Sciatic nerve (tissue), 2 donors: ENCODE measurements around the gene FBH1. TPM values are rescaled to one million over a fixed set of nuclear protein-coding genes. Genes with fewer than 3 reads are reported as not detected.
A peak's percentile ranks its signal among the peaks of the same experiment; 100 is the strongest.

Source experiments
- ATAC-seq: fragments of 200-7000 bp; cut with Tn5 transposase; one replicate; pipeline ENCODE4 v1.9.1; 2020; ENCODE audit warnings: mild to moderate bottlenecking, moderate library complexity
- DNase-seq: peaks from one replicate; pipeline ENCODE4 v3.0.0-alpha.2; 2020; ENCODE audit warnings: low spot score
- intact Hi-C: fragments of 100-400 bp; cut with DNase I; formaldehyde crosslinking; loops from one replicate; pipeline ENCODE4 v1.14.2; 2022
- total RNA-seq: library from RNA; stranded (reverse); fragmentation: NEBNext Ultra II Directional; extraction: Animal tissue kit (Norgen Biotek cat#: 25700); gene quantifications from one replicate; pipeline ENCODE4 v1.2.1, GENCODE V29; 2021
- donor health status: DM: no; HTN: no; CAD: no.
- donor health status: DM: no; HTN: no; CAD: no.

FBH1 gene
- total RNA-seq, 1 donor from 2014 or later = 85.3 TPM

- DNase-seq = peak; percentile 35
- no peak for ATAC-seq
- intact Hi-C loops = no loop called here
Measured at GRCh38 chr10:5963071-5963470, 73.0 kb downstream of the FBH1 start.

DNA sequence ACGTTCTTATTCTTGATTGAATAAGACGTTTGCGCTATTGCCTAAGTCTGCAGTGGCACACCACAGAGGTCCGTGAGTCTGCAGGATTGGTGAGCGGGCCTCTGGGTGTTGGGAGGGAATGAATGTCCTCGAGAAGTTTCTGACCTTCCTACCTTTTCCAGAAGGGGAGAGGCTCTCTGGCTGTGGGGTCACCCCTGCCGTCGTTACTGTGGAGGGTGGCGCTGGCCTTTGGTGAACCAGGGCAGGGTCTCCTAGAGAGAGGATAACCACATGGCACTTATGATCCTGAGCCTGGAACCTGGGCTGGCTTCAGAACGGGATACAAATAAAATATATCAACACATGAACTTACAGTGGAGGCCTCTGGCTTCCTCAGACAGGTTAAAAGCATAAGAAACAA, 73.5 kb downstream of the FBH1 start:
- peak; percentile 44 for DNase-seq
- no peak for ATAC-seq
- intact Hi-C loops = no loop called here

DNA sequence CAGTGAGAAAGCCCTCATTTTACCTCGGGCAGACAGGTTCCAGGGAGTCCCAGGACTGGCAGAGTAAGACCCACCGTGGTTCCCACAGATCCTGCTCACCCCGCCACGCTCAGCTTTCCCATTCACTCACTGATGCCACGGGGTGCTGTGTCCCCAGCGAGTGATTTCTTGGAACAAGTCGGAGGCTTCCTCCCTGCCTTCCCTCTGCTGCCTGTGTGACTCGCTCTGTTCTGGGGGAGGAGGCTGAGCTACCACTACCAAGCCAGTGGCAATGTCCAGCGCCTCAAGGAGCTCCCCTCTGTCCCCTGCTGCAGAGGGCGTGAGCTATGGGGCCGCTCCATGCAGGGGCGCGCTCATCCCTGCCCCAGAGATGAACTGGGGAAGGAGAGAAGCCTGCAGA, 74.7 kb downstream of the FBH1 start:
- DNase-seq = peak; percentile 37
- intact Hi-C loops = no loop called here
- ATAC-seq = no peak

- intact Hi-C loops = no loop called here
- DNase-seq (peak; percentile 33), ATAC-seq (no peak)
Measured at GRCh38 chr10:5965266-5965665, 75.2 kb downstream of the FBH1 start.

DNA sequence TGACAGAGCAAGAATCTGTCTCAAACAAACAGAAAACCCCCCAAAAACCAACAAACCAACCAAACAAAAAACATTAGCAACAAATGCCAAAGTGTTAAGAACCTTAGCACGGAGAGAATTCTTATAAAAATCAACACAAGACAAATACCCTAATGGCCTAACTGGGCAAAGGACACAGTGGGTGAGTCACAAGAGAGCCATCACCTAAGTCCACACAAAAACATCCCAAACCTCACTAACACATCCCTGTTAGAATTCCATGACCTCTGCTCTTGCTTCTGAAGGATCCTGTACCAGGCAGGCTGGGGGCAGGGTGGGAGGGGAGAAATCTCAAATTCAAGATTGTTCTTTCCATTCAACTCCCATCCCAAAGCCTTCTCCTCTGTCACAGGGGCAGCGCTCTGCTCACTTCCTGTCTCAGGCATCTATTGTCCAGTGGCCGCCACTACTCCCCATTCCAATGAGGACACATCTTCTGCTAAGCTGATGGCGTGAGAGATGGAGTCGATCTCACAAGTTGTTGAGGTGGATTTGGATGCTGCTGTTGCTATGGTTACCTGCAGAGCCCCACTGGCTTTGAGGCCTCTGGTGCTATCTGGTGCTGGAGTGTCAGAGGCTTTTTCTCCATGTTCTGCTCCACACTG, 78.1 kb downstream of the FBH1 start:
- peak; percentile 23 for DNase-seq
- no peak for ATAC-seq
- intact Hi-C loops = no loop called here

- intact Hi-C loops = no loop called here
- DNase-seq (peak; percentile 40), ATAC-seq (no peak)
Measured at GRCh38 chr10:5968681-5969453, 78.8 kb downstream of the FBH1 start.

DNA sequence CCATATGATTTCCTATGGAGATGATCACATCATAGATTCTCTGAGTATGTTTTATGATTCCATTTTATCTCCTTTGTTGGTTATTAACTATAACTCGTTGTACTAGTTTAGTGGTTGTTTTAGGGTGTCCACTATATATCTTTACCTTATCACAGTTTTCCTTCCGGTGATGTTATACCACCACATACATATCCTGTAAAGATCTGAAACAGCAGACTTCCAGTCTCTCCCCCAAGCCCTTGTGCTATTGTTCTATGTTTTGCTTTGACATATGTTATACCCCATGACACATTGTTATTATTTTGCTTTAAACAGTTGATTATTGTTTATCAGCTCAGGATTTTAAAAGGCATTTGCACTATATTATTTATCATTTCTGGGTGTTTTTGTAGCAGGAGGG, 80.0 kb downstream of the FBH1 start:
- intact Hi-C loops = no loop called here
- ATAC-seq = no peak
- DNase-seq = no peak

DNA sequence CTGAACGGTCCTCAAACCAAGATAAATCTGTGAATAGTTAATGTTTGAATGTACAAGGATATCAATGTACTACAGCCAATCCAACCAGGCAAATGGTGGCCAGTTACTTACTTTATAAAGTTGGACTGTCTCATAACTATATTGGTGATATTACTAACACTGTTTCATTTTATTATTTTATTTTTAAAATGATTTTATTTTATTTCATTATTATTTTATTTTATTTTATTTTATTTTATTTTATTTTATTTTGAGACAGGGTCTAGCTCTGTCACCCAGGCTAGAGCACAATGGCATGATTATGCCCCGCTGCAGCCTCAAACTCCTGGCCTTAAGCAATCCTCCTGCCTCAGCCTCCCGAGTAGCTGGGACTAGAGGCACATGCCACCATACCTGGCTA, 80.5 kb downstream of the FBH1 start:
- DNase-seq (no peak), ATAC-seq (no peak)
- intact Hi-C loops = no loop called here

GRCh38 chr10:5971315-5971832, 81.3 kb downstream of the FBH1 start:
- ATAC-seq = no peak
- DNase-seq = peak; percentile 39
- intact Hi-C loops = no loop called here

DNA sequence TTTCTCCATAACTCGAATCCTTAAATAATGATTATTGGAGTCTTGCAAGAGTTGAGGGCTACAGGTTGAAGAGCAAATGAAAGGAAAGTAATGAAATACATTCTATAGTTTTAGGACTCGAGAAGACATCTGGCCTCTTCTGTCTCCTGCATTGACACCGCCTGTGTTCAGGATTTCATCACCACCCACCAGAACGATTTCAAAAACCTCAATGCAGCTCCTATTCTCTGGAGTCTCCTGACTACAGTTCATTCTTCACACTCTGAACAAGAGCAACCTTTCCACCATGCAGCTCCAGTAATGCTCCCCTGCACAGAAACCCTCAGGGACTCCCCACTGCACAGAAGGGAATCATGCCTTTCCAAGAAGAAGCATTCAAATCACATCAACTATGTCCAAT, 81.8 kb downstream of the FBH1 start:
- DNase-seq (no peak), ATAC-seq (no peak)
- intact Hi-C loops = no loop called here

- DNase-seq (no peak), ATAC-seq (no peak)
- intact Hi-C loops = no loop called here
Measured at GRCh38 chr10:5973069-5973468, 83.0 kb downstream of the FBH1 start.

DNA sequence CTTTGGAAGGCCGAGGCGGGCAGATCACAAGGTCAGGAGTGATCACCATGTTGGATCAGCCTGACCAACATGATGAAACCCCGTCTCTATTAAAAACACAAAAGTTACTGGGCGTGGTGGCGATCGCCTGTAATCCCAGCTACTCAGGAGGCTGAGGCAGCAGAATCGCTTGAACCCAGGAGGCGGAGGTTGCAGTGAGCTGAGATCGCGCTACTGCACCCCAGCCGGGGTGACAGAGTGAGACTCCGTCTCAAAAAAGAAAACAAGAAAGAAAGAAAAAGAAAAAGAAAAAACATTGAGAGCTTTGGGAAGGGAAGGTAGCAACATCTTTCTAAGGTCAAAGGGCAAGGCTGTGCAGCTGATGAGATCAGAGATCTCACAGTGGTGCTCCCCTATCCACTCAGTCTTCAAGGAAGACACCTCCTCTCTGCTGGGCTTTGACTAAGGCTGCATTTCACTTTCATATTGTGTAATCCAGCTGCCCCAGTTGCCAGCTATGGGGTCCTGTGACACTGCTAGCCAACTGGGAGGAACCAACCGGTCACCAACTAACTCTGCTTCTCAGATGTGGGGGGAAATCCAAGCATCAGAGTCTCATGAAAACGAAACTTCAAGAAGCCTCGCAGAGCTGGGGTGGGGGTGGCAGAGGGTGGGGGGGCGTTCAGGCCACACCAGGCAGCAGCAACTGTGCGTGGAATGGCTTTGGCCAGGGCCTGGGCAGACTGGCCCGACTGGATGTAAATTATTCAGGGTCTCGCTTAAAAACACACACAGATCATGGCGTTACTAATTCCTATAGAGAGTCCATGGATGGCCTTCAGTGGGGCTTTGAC, 85.8 kb downstream of the FBH1 start:
- intact Hi-C loops = no loop called here
- ATAC-seq = peak; percentile 82
- no peak for DNase-seq

DNA sequence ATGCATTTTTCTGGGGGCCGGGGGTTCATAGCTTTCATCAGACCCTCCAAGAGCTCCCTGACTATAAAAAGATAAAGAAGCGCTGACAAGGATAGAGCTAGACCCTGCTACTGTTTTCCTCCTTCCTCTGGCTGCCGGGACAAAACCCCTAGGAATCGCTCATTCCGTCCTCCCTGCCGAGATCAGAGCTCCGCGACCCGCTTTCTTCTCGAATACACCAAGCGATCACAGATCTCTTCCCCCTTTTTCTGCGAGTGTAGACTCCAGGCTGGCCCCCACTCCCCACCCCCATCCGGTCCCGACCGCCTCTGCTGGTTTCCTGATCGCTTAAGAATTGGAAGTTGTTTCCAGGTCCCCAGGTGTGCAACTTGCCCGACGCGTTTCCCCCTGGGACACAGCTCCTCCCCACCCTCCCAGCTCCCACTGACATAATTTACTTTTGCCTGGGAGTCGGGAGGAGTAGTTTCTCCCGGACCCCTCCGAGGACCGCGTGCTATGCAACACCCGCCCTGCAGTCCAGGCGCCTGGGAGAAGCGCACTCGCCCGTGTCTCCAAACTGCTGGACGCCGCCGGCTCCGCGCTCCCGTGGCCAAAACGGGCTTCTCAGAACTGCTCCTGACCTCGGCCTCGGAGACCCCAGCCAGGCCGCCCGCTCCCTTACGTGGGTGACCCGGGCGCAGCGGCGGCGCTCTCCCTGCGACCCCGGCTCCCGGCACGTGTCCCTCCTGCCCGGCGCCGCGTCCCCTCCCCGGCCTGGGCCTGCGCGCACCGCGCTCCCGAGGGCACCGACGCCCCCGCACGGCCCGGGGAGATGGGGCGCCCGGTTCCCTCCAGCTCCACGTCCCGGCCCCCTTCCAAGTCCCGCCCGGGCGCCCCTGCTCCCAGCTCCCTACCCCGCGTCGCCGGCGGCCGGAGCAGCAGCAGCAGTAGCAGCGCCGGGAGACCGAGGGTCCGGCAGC, 86.7 kb downstream of the FBH1 start:
- ATAC-seq (peak; percentile 66), DNase-seq (no peak)
- intact Hi-C loops = no loop called here

DNA sequence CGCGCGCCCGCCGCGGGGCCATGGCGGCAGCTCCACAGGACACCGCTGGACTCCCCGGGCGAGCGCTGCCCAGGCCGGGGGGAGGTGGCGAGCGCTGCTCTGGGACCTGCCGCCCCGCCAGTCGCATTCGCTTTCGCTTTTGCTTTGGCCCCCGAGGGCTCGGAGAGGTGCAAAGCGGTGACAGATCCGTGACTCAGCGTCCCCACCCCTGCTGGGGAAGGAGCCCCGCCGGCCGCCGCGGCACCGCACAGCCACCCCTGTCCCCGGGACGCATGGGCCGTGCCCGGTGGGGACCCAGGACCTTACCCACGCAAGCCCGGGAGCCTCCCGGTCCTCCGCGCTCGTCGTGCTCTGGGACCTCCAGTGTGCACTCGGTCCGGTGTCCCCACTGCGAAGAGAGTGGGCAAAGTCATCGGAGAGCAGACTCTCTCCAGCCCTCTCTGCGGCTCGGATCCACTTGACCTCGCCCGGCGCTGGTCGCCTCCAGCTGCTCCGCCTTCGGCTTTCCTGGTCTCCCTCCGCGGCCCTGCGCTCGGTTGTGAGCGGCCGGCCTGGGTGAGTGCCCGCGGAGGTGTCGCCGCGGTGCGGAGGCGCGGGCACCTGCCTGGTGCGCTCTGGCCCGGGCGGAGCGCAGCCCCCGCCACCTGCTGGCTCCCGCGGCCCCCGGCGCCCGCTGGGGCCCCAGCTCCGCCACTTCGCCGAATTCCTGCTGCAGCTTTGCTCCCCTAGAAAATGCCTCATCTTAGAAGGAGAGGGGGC, 87.6 kb downstream of the FBH1 start, which contains the start of gene IL15RA:
Gene IL15RA, minus strand, starts transcription at position 73 of the 759 bp plus-strand sequence. Its CDS starts 51 bp downstream, at position 22.
- ATAC-seq = peak; percentile 61
- peak; percentile 78 for DNase-seq
- intact Hi-C loops = no loop called here

DNA sequence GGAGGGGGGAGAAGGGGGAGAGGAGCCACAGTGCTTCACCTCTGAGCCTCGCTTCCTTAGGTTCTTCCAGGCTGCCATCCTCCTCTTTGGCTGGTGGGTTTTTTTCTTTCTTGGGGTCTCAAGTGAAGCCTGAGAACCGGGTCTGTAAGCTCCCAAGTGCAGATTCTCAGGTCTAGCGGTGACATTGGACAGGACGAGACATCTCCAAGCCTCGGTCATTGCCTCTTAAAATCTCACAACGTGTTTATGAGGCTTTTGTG, 88.1 kb downstream of the FBH1 start:
- intact Hi-C loops = no loop called here
- no peak for DNase-seq
- ATAC-seq = no peak

DNA sequence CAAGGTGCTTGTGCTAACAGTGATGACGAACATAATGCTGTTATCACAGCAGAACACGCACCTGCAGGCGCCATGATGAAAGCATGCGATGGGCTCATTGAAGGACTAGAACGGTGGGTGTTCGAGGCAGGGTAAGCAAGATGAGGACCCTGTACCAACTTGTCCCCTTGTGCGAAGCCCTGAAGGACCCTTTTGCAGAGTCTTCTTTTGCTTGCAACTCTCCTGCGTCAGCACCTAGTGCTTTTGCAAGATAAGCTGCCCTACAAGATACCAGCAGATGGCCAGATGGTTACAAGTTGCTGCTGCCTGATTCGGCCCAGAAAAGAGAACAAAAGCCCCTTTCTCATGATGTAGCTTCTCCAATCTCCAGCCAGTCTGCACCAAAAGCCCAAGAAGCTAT, 91.5 kb downstream of the FBH1 start:
- no peak for DNase-seq
- ATAC-seq = no peak
- intact Hi-C loops = no loop called here

DNA sequence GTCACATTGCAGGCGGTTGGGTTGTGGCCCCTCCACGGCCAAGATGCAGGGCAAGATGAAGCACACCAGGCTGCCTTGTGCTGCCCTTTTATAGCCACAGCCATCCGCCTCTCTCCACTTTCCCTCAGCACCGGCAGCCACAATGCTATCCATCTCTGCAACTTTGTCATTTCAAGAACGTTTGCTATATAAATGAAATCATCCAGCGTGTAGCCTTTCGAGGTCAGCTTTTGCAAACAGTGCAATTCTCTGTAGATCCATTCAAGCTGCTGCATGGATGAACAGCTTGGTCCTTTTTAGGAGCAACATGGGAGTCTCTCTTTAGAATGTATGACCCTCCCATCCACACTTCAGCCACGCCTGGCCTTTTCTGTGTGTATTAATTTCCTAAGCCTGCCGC, 93.7 kb downstream of the FBH1 start:
- no peak for ATAC-seq
- intact Hi-C loops = no loop called here
- DNase-seq = no peak

DNA sequence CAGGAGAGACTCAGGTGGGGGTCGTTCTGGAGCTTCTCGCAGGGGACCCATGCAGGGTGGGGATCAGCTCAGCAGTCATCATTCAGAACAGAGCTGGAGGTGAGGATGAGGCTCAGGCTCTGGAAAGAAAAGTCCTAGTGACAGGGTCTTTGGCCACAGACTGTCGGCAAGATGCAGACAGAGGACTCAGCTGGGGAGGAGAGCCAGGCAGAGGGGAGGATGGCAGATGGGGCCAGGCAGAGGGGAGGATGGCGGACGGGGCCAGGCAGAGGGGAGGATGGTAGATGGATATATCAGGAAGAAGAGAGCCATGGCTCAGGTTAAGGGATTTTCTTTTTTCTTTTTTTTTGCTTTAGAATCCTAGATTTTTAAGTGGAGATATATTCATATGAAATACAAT, 95.0 kb downstream of the FBH1 start:
- no peak for DNase-seq
- intact Hi-C loops = no loop called here
- ATAC-seq = no peak
